SK-N-SH (cell line): ENCODE results near the gene TSC22D2.

Experiments
- EZH2phosphoT487 ChIP-seq: fragments of 200-600 bp; sonication (generic); IDR thresholded peaks from 2 replicates; pipeline ENCODE4 v1.6.1; 2017; ENCODE audit warnings: low read depth, mixed run types, mild to moderate bottlenecking, antibody characterized with exemption, moderate library complexity, borderline replicate concordance
- FOXJ3 ChIP-seq: sonication (generic); formaldehyde crosslinking; IDR thresholded peaks from 2 replicates; pipeline ENCODE4 v1.5.1; 2020; ENCODE audit warnings: mild to moderate bottlenecking, missing genetic modification reagents
- MEF2A ChIP-seq: IDR thresholded peaks from 2 replicates; pipeline ENCODE4 v1.4.0; 2012; ENCODE audit warnings: low read depth, borderline replicate concordance
- NFIC ChIP-seq: IDR thresholded peaks from 2 replicates; pipeline ENCODE4 v1.4.0; 2012; ENCODE audit warnings: borderline replicate concordance
- POLR2AphosphoS5 ChIP-seq: IDR thresholded peaks from 2 replicates; pipeline ENCODE4 v1.6.1; 2012; ENCODE audit warnings: low read depth, low read length
- RFX5 ChIP-seq: IDR thresholded peaks from 2 replicates; pipeline ENCODE4 v1.6.1; 2012; ENCODE audit warnings: mild to moderate bottlenecking, improper control_type of control experiment, low read length
- SIN3A ChIP-seq: IDR thresholded peaks from 2 replicates; pipeline ENCODE4 v1.6.1; 2012; ENCODE audit warnings: low read depth, mild to moderate bottlenecking, low read length, moderate library complexity, borderline replicate concordance
- SMC3 ChIP-seq: IDR thresholded peaks from 2 replicates; pipeline ENCODE4 v1.6.1; 2012; ENCODE audit warnings: low read depth, low read length, improper control_type of control experiment
- TEAD4 ChIP-seq: IDR thresholded peaks from 2 replicates; pipeline ENCODE4 v1.4.0; 2012; ENCODE audit warnings: mild to moderate bottlenecking, borderline replicate concordance; ENCODE audit not compliant: insufficient read depth
- TF ChIP-seq, protein P1 (sequence below): fragments of 200-600 bp; sonication (generic); IDR thresholded peaks from 2 replicates; pipeline ENCODE4 v1.6.1; 2017; ENCODE audit warnings: antibody characterized with exemption, mild to moderate bottlenecking, moderate library complexity
- TF ChIP-seq, protein P2 (sequence below): IDR thresholded peaks from 2 replicates; pipeline ENCODE4 v1.4.0; 2012; ENCODE audit warnings: low read depth
- TF ChIP-seq, protein P3 (sequence below): fragments of 150-350 bp; IDR thresholded peaks from 2 replicates; pipeline ENCODE4 v1.6.1; 2016; ENCODE audit warnings: mild to moderate bottlenecking, low read depth, low read length
- TF ChIP-seq, protein P4 (sequence below): IDR thresholded peaks from 2 replicates; pipeline ENCODE4 v1.6.1; 2012; ENCODE audit warnings: mild to moderate bottlenecking, low read depth, low read length, moderate library complexity
- TF ChIP-seq, protein P5 (sequence below): fragments of 150-350 bp; IDR thresholded peaks from 2 replicates; pipeline ENCODE4 v1.6.1; 2017; ENCODE audit warnings: antibody characterized with exemption, low read length, low read depth, borderline replicate concordance

DNA sequence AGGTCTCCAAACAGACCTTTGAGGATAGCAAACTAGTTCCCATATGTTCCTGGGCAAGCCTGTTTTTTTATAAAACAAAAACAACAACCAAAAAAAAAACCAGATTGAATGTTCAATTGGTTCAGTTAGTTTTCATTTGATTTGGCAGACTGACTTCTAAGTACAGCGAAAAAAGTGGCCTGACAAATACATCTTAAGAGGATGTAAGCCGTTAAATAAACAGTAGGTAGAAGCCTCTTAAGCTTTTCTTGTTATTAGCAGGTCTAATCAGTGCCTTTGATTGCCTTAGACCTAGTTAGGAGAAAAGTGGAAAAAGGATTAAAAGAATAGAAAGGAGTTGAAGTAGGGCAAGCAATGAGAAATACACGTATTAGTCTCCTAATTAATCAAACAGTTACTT, 13.2 kb downstream of the TSC22D2 start:
- TF ChIP-seq, protein P1, sequence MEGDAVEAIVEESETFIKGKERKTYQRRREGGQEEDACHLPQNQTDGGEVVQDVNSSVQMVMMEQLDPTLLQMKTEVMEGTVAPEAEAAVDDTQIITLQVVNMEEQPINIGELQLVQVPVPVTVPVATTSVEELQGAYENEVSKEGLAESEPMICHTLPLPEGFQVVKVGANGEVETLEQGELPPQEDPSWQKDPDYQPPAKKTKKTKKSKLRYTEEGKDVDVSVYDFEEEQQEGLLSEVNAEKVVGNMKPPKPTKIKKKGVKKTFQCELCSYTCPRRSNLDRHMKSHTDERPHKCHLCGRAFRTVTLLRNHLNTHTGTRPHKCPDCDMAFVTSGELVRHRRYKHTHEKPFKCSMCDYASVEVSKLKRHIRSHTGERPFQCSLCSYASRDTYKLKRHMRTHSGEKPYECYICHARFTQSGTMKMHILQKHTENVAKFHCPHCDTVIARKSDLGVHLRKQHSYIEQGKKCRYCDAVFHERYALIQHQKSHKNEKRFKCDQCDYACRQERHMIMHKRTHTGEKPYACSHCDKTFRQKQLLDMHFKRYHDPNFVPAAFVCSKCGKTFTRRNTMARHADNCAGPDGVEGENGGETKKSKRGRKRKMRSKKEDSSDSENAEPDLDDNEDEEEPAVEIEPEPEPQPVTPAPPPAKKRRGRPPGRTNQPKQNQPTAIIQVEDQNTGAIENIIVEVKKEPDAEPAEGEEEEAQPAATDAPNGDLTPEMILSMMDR, result no peak
- TF ChIP-seq MEF2A (no peak), FOXJ3 (no peak), SIN3A (no peak), RFX5 (no peak), POLR2AphosphoS5 (no peak), TEAD4 (no peak), SMC3 (no peak), EZH2phosphoT487 (no peak), NFIC (no peak)
- TF ChIP-seq, protein P2, sequence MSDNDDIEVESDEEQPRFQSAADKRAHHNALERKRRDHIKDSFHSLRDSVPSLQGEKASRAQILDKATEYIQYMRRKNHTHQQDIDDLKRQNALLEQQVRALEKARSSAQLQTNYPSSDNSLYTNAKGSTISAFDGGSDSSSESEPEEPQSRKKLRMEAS, result no peak
- TF ChIP-seq, protein P3, sequence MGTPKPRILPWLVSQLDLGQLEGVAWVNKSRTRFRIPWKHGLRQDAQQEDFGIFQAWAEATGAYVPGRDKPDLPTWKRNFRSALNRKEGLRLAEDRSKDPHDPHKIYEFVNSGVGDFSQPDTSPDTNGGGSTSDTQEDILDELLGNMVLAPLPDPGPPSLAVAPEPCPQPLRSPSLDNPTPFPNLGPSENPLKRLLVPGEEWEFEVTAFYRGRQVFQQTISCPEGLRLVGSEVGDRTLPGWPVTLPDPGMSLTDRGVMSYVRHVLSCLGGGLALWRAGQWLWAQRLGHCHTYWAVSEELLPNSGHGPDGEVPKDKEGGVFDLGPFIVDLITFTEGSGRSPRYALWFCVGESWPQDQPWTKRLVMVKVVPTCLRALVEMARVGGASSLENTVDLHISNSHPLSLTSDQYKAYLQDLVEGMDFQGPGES, result no peak
- TF ChIP-seq, protein P4, sequence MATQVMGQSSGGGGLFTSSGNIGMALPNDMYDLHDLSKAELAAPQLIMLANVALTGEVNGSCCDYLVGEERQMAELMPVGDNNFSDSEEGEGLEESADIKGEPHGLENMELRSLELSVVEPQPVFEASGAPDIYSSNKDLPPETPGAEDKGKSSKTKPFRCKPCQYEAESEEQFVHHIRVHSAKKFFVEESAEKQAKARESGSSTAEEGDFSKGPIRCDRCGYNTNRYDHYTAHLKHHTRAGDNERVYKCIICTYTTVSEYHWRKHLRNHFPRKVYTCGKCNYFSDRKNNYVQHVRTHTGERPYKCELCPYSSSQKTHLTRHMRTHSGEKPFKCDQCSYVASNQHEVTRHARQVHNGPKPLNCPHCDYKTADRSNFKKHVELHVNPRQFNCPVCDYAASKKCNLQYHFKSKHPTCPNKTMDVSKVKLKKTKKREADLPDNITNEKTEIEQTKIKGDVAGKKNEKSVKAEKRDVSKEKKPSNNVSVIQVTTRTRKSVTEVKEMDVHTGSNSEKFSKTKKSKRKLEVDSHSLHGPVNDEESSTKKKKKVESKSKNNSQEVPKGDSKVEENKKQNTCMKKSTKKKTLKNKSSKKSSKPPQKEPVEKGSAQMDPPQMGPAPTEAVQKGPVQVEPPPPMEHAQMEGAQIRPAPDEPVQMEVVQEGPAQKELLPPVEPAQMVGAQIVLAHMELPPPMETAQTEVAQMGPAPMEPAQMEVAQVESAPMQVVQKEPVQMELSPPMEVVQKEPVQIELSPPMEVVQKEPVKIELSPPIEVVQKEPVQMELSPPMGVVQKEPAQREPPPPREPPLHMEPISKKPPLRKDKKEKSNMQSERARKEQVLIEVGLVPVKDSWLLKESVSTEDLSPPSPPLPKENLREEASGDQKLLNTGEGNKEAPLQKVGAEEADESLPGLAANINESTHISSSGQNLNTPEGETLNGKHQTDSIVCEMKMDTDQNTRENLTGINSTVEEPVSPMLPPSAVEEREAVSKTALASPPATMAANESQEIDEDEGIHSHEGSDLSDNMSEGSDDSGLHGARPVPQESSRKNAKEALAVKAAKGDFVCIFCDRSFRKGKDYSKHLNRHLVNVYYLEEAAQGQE, result no peak
- TF ChIP-seq, protein P5, sequence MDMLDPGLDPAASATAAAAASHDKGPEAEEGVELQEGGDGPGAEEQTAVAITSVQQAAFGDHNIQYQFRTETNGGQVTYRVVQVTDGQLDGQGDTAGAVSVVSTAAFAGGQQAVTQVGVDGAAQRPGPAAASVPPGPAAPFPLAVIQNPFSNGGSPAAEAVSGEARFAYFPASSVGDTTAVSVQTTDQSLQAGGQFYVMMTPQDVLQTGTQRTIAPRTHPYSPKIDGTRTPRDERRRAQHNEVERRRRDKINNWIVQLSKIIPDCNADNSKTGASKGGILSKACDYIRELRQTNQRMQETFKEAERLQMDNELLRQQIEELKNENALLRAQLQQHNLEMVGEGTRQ, result no peak
